ENCODE data around the gene JSRP1.

JSRP1 gene

GRCh38 chr19:2210206-2210605 lies 46.0 kb downstream of the JSRP1 start:
- Histone ChIP-seq H4K20me1 (ENCODE audit: control insufficient read depth, insufficient read depth, low read depth, low read length) (no peaks in the 10 kb centered on the region), H3K4me1 (ENCODE audit: control insufficient read depth, low read length) (peaks cover 16% of the 10 kb centered on the region), H3K9me2 (replicated peaks; ENCODE audit: control insufficient read depth, low read length) (no peaks in the 10 kb centered on the region), H3K27ac (ENCODE audit: low read depth, low read length) (no peak overlapping the region), H3K36me3 (ENCODE audit: control insufficient read depth, low read length) (peaks cover 82% of the 10 kb centered on the region), H3K9me3 (ENCODE audit: control insufficient read depth, insufficient read depth, low read length) (no peaks in the 10 kb centered on the region), H3K79me2 (ENCODE audit: control insufficient read depth, low read length) (no peaks in the 10 kb centered on the region; the same call in 1 of the 2 replicates), H3F3A (ENCODE audit: control insufficient read depth, insufficient read depth) (no peaks in the 10 kb centered on the region), H3K4me2 (ENCODE audit: low read length) (no peak overlapping the region), H3K27me3 (ENCODE audit: control insufficient read depth, low read length) (no peaks in the 10 kb centered on the region), H3K4me3 (ENCODE audit: low read length) (no peak overlapping the region)
- TF ChIP-seq EZH2phosphoT487 (IDR thresholded peaks at IDR 0.05; ENCODE audit: borderline replicate concordance, low read length) (no peak), CTCF (IDR thresholded peaks at IDR 0.05; ENCODE audit: low read depth, low read length, poor library complexity, severe bottlenecking) (no peak)

- H3K36me3 ChIP-seq (ENCODE audit: control insufficient read depth, low read length): peaks cover 79% of the 10 kb centered on the region
- H4K20me1 ChIP-seq (ENCODE audit: control insufficient read depth, insufficient read depth, low read depth, low read length): no peaks in the 10 kb centered on the region
- H3K4me1 ChIP-seq (ENCODE audit: control insufficient read depth, low read length): peaks cover 8% of the 10 kb centered on the region
- H3K4me3 ChIP-seq (ENCODE audit: low read length): no peak overlapping the region
- no peaks in the 10 kb centered on the region for H3K9me2 ChIP-seq (replicated peaks; ENCODE audit: control insufficient read depth, low read length)
- no peaks in the 10 kb centered on the region for H3F3A ChIP-seq (ENCODE audit: control insufficient read depth, insufficient read depth)
- TF ChIP-seq EZH2phosphoT487 (IDR thresholded peaks at IDR 0.05; ENCODE audit: borderline replicate concordance, low read length) (no peak), CTCF (IDR thresholded peaks at IDR 0.05; ENCODE audit: low read depth, low read length, poor library complexity, severe bottlenecking) (no peak)
- no peak overlapping the region for H3K4me2 ChIP-seq (ENCODE audit: low read length)
- no peaks in the 10 kb centered on the region for H3K27me3 ChIP-seq (ENCODE audit: control insufficient read depth, low read length)
- no peak overlapping the region for H3K27ac ChIP-seq (ENCODE audit: low read depth, low read length)
- no peaks in the 10 kb centered on the region; the same call in 1 of the 2 replicates for H3K79me2 ChIP-seq (ENCODE audit: control insufficient read depth, low read length)
- no peaks in the 10 kb centered on the region for H3K9me3 ChIP-seq (ENCODE audit: control insufficient read depth, insufficient read depth, low read length)
Observed at GRCh38 chr19:2209408-2209807, 46.8 kb downstream of the JSRP1 start.

- H3K27ac ChIP-seq (ENCODE audit: low read depth, low read length): no peak overlapping the region
- H3K4me3 ChIP-seq (ENCODE audit: low read length): no peak overlapping the region
- H3F3A ChIP-seq (ENCODE audit: control insufficient read depth, insufficient read depth): no peaks in the 10 kb centered on the region
- H3K36me3 ChIP-seq (ENCODE audit: control insufficient read depth, low read length): peaks cover 79% of the 10 kb centered on the region
- H3K9me2 ChIP-seq (replicated peaks; ENCODE audit: control insufficient read depth, low read length): no peaks in the 10 kb centered on the region
- TF ChIP-seq EZH2phosphoT487 (IDR thresholded peaks at IDR 0.05; ENCODE audit: borderline replicate concordance, low read length) (no peak), CTCF (IDR thresholded peaks at IDR 0.05; ENCODE audit: low read depth, low read length, poor library complexity, severe bottlenecking) (no peak)
- no peaks in the 10 kb centered on the region for H4K20me1 ChIP-seq (ENCODE audit: control insufficient read depth, insufficient read depth, low read depth, low read length)
- peaks cover 4% of the 10 kb centered on the region; the same call in 1 of the 2 replicates for H3K4me1 ChIP-seq (ENCODE audit: control insufficient read depth, low read length)
- H3K27me3 ChIP-seq (ENCODE audit: control insufficient read depth, low read length): no peaks in the 10 kb centered on the region
- no peaks in the 10 kb centered on the region; the same call in 1 of the 2 replicates for H3K79me2 ChIP-seq (ENCODE audit: control insufficient read depth, low read length)
- H3K9me3 ChIP-seq (ENCODE audit: control insufficient read depth, insufficient read depth, low read length): no peaks in the 10 kb centered on the region
- no peak overlapping the region for H3K4me2 ChIP-seq (ENCODE audit: low read length)
Observed at GRCh38 chr19:2208975-2209374, 47.2 kb downstream of the JSRP1 start.
